Measurements from ENCODE around the gene NDST1.

DNA sequence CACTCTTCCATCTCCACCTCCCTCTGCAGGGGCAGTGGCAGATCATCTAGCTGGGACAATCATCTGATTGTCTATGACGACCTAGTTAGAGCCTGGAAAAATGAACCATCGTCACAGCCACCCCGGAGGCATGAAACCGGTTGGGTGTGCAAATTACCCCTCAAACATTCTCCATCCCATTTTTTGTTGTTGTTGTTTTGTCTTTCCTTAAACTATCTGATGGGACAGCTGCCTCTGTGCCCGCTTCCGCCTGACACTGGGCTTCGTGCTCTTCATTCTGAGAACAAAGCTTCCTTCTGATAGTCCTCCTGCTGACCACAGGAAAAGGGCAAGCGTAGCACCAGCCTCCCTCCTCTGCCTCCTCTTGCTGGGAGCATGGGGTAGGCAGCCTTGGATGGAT is 7.0 kb upstream of the NDST1 start:
- TF ChIP-seq POLR2A (IDR thresholded peaks at IDR 0.05) (no peak), CTCF (IDR thresholded peaks at IDR 0.05) (no peak)
